Measurements from ENCODE around the gene DCUN1D1. TPM values are rescaled to one million over a fixed set of nuclear protein-coding genes. Genes with fewer than 3 reads are reported as not detected.

The DCUN1D1 gene
- polyA plus RNA-seq, 3 donors: 6.1 to 37.6 (median 26.9) TPM

DNA sequence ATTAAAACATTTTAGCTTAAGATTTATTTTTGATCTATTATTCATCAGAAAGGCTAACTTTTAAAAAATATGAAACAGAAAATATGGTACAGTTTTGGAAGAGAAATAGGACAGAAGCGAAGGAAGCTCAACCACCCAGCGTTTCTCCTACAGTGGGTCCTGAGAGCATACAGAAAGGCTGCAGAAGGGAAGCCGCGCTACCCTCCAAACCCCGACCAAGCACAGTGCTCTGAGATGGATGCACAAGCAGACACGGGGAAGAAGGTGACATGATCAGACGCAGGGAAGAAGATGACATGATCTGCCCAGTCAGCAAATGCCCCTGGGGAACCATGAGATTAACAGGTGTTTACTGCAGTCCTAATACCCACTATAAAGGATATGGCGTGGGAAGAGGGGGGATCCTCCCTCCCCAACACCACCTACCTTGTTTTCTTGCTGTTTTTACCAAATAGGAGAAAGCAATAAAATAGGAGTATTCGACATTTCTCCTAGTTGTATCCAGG, 14.4 kb downstream of the DCUN1D1 start:
- no peaks in the 10 kb centered on the region for H3K9me3 ChIP-seq (replicated peaks in 1 of 2; ENCODE audit: control insufficient read depth in 1 of 2, insufficient read depth in 1 of 2, low read length in 2 of 2)
- H3K4me2 ChIP-seq (replicated peaks; ENCODE audit: extremely low read depth, low read length, poor library complexity, severe bottlenecking): no peak overlapping the region
- H3K36me3 Mint-ChIP-seq: peaks cover 22 to 26% of the 10 kb centered on the region in 2 donors
- no peak overlapping the region for H3K4me3 Mint-ChIP-seq
- peaks cover 17 to 24% of the 10 kb centered on the region in 2 donors for H3K4me1 ChIP-seq (ENCODE audit: control insufficient read depth in 1 of 2, insufficient read depth in 2 of 2, low read length in 2 of 2)
- H3K4me1 Mint-ChIP-seq: peaks cover 24% of the 10 kb centered on the region
- no peaks in the 10 kb centered on the region for H3K9me3 Mint-ChIP-seq
- H3K79me2 ChIP-seq (ENCODE audit: insufficient read depth, low read length): peaks cover 69% of the 10 kb centered on the region
- no peaks in the 10 kb centered on the region for H3K27me3 ChIP-seq (ENCODE audit: control insufficient read depth in 2 of 2, insufficient read depth in 2 of 2, low read length in 2 of 2)
- no peak overlapping the region for H3K4me3 ChIP-seq (replicated peaks in 1 of 3; ENCODE audit: low read depth in 2 of 3, low read length in 3 of 3)
- H4K20me1 ChIP-seq (ENCODE audit: insufficient read depth, low read length): peaks cover 52% of the 10 kb centered on the region
- no peaks in the 10 kb centered on the region for H3K27me3 Mint-ChIP-seq (ENCODE audit: low read depth in 3 of 3)
- intact Hi-C loops (cut with micrococcal nuclease): no loop called here
- 96% methylated on average over 4 of the region's 9 CpGs for WGBS (ENCODE audit: insufficient coverage)
- H3K27ac Mint-ChIP-seq: peak overlapping the region in 1 of 7 donors; percentile 31
- TF ChIP-seq, protein P1, sequence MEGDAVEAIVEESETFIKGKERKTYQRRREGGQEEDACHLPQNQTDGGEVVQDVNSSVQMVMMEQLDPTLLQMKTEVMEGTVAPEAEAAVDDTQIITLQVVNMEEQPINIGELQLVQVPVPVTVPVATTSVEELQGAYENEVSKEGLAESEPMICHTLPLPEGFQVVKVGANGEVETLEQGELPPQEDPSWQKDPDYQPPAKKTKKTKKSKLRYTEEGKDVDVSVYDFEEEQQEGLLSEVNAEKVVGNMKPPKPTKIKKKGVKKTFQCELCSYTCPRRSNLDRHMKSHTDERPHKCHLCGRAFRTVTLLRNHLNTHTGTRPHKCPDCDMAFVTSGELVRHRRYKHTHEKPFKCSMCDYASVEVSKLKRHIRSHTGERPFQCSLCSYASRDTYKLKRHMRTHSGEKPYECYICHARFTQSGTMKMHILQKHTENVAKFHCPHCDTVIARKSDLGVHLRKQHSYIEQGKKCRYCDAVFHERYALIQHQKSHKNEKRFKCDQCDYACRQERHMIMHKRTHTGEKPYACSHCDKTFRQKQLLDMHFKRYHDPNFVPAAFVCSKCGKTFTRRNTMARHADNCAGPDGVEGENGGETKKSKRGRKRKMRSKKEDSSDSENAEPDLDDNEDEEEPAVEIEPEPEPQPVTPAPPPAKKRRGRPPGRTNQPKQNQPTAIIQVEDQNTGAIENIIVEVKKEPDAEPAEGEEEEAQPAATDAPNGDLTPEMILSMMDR (IDR thresholded peaks at IDR 0.05): no peak
- no peak overlapping the region for H3K27ac ChIP-seq (ENCODE audit: low read depth in 1 of 2, low read length in 2 of 2)
- H2AFZ ChIP-seq (ENCODE audit: insufficient read depth, low read depth, low read length, poor library complexity, severe bottlenecking): no peak overlapping the region
- no peak overlapping the region for H3K9ac ChIP-seq (ENCODE audit: insufficient read depth, low read length, poor library complexity, severe bottlenecking)
- DNase-seq: no peak
- H3K36me3 ChIP-seq (replicated peaks in 1 of 2; ENCODE audit: control insufficient read depth in 1 of 2, insufficient read depth in 2 of 2, low read length in 2 of 2): peaks cover 14 to 46% of the 10 kb centered on the region in 2 donors

DNA sequence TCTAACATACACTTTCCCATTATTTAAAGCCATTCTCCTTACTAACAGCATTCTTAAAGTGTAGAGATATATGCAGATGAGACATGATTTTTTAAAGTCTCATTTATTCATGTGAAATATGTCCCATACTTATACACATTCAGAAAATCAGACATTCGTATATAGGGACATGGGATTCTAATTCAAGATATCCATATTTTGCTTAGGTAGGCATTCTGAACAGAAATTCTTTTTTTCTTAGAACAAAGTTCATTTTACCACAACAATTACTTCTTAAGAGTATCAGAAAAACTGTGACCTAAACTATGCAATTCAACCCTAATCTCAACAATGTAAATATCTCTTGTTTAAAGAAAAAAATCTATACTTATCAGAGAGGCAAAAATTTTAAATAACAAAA, 16.2 kb downstream of the DCUN1D1 start:
- Histone ChIP-seq H4K20me1 (ENCODE audit: insufficient read depth, low read length) (peaks cover 47% of the 10 kb centered on the region), H3K36me3 (replicated peaks in 1 of 2; ENCODE audit: control insufficient read depth in 1 of 2, insufficient read depth in 2 of 2, low read length in 2 of 2) (peaks cover 14 to 49% of the 10 kb centered on the region in 2 donors), H3K79me2 (ENCODE audit: insufficient read depth, low read length) (peaks cover 51% of the 10 kb centered on the region), H3K4me3 (replicated peaks in 1 of 3; ENCODE audit: low read depth in 2 of 3, low read length in 3 of 3) (no peak overlapping the region), H3K9me3 (replicated peaks in 1 of 2; ENCODE audit: control insufficient read depth in 1 of 2, insufficient read depth in 1 of 2, low read length in 2 of 2) (no peaks in the 10 kb centered on the region), H3K9ac (ENCODE audit: insufficient read depth, low read length, poor library complexity, severe bottlenecking) (no peak overlapping the region), H3K4me2 (replicated peaks; ENCODE audit: extremely low read depth, low read length, poor library complexity, severe bottlenecking) (no peak overlapping the region), H3K27me3 (ENCODE audit: control insufficient read depth in 2 of 2, insufficient read depth in 2 of 2, low read length in 2 of 2) (no peaks in the 10 kb centered on the region), H2AFZ (ENCODE audit: insufficient read depth, low read depth, low read length, poor library complexity, severe bottlenecking) (no peak overlapping the region), H3K27ac (ENCODE audit: low read depth in 1 of 2, low read length in 2 of 2) (no peak overlapping the region), H3K4me1 (ENCODE audit: control insufficient read depth in 1 of 2, insufficient read depth in 2 of 2, low read length in 2 of 2) (peaks cover 14 to 26% of the 10 kb centered on the region in 2 donors)
- H3K36me3 Mint-ChIP-seq: peaks cover 32 to 34% of the 10 kb centered on the region in 2 donors
- H3K4me3 Mint-ChIP-seq: no peak overlapping the region
- no CpG with 5 or more reads among the region's 1 CpG for WGBS (ENCODE audit: insufficient coverage)
- TF ChIP-seq, protein P1 (IDR thresholded peaks at IDR 0.05): no peak
- peaks cover 31% of the 10 kb centered on the region for H3K4me1 Mint-ChIP-seq
- H3K27me3 Mint-ChIP-seq (ENCODE audit: low read depth in 3 of 3): no peaks in the 10 kb centered on the region
- no peak overlapping the region for H3K27ac Mint-ChIP-seq
- no peak for DNase-seq
- no peaks in the 10 kb centered on the region for H3K9me3 Mint-ChIP-seq
- intact Hi-C loops (cut with micrococcal nuclease): no loop called here

Measured in CD14-positive monocyte (primary cell).